ENCODE results near the gene PALM.
"Not testable (repeated sequence)": the region's sequence is repeated elsewhere in the genome, so short reads cannot be mapped to it uniquely, and the experiment has no call there.

PALM gene

GRCh38 chr19:709196-709964, 645 bp downstream of the PALM start:
- DNase-seq: no peak

GRCh38 chr19:709965-710571, 1.3 kb downstream of the PALM start:
- no peak for DNase-seq

- no peak for DNase-seq
These were observed 2.0 kb downstream of the PALM start for GRCh38 chr19:710767-711166.

- DNase-seq: no peak
These were observed 2.5 kb downstream of the PALM start for GRCh38 chr19:711254-711653.

- no peak for DNase-seq
These were observed 6.6 kb downstream of the PALM start for GRCh38 chr19:715347-715746.

- DNase-seq: no peak
These were observed 9.7 kb downstream of the PALM start for GRCh38 chr19:718251-718951.

- DNase-seq: no peak
These were observed 10.3 kb downstream of the PALM start for GRCh38 chr19:718991-719512.

- no peak for DNase-seq
These were observed 11.1 kb downstream of the PALM start for GRCh38 chr19:719636-720344.

- no peak for DNase-seq
These were observed 11.8 kb downstream of the PALM start for GRCh38 chr19:720345-721160.

- DNase-seq: no peak
These were observed 13.9 kb downstream of the PALM start for GRCh38 chr19:722553-723101.

GRCh38 chr19:723247-723646, 14.5 kb downstream of the PALM start:
- no peak for DNase-seq

- DNase-seq: no peak
These were observed 15.0 kb downstream of the PALM start for GRCh38 chr19:723714-724113.

- no peak for DNase-seq
These were observed 16.8 kb downstream of the PALM start for GRCh38 chr19:725461-726089.

GRCh38 chr19:726993-727956, 18.5 kb downstream of the PALM start:
- DNase-seq: no peak

GRCh38 chr19:728011-728410, 19.3 kb downstream of the PALM start:
- DNase-seq: no peak

- DNase-seq: not testable (repeated sequence)
These were observed 20.8 kb downstream of the PALM start for GRCh38 chr19:729564-729963.

- DNase-seq: no peak
These were observed 21.4 kb downstream of the PALM start for GRCh38 chr19:729965-730668.

- no peak for DNase-seq
These were observed 22.3 kb downstream of the PALM start for GRCh38 chr19:731000-731399.

All from NCI-H510A (cell line).